GM21786 (cell line): Measurements from ENCODE around the gene GPR55.
A peak's percentile ranks its signal among the peaks of the same experiment; 100 is the strongest.

Experiments used
- ATAC-seq: cut with Tn5 transposase; IDR thresholded peaks from one replicate; pipeline ENCODE4 v1.9.1; 2021; ENCODE audit not compliant: unreplicated experiment

Gene GPR55

GRCh38 chr2:230868947-230869913 is 55.8 kb downstream of the GPR55 start:
- no peak for ATAC-seq

DNA sequence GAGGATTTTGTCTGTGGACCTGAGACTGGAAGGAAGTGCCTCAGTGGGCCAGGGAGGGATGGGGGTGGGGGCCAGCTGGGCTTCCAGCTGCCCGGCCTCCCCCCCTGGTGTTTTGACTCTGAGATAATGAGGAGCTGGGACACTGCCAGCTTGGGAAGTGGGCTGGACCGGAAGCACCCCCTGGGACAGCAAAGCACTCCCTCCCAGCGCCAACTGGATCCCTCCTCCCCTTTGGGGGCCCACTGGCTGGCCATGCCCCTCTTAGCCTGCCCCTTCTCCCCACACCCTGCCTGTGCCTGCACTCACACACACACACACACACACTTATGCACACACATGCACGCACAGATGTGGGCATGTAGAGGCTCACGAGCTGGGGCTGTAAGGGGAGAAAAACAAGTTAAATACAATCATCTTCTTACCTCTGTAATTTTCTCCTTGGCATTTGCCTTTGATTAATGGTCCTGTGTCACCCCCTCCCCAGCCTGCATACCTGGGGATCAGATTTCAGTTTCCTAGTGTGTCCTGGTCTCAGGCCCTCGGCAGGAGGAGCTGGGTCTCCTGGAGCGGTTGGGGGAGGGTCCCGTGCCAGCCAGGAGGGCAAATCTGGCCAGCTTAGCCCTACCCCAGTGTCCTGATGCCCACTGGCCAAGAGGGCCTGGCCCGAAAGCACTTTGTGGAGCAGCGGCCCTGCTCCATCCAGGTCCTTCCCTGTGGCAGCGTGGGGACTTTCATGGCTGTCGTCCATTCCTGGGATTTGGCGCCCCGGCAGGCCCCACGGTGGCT is 56.7 kb downstream of the GPR55 start:
- ATAC-seq: no peak

GRCh38 chr2:230866756-230867523 is 58.1 kb downstream of the GPR55 start:
- no peak for ATAC-seq

GRCh38 chr2:230865766-230866755 is 59.0 kb downstream of the GPR55 start:
- no peak for ATAC-seq

- no peak for ATAC-seq
Observed at GRCh38 chr2:230865307-230865765, 59.7 kb downstream of the GPR55 start.

GRCh38 chr2:230864605-230865306 is 60.3 kb downstream of the GPR55 start, which contains the start of gene ITM2C:
TSS of gene ITM2C (plus strand) at chr2:230864942. CDS start at chr2:230865026, 84 bp downstream.
- ATAC-seq: peak; percentile 54

GRCh38 chr2:230864122-230864604 is 60.9 kb downstream of the GPR55 start:
- no peak for ATAC-seq

- ATAC-seq: no peak
Observed at GRCh38 chr2:230863442-230864121, 61.5 kb downstream of the GPR55 start.

- no peak for ATAC-seq
Observed at GRCh38 chr2:230863031-230863430, 62.0 kb downstream of the GPR55 start.

DNA sequence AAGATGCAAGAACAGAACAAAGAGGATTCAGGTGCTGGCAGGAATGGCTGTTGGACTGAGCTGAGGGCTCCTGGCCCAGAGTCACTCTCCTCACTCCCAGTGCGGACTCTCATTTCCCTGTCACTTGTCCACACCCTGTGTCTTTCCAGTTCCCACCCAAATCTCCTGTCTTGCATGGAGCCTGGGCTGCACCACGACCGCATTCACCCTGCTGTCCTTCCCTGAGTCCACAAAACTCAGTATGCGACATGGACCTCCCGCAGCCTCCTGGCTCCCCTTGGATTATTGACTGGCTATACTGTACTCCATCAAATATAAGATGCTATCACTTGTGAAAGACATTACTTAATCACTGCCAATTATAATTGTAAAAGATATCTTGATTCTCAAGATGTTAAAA is 62.8 kb downstream of the GPR55 start:
- no peak for ATAC-seq

DNA sequence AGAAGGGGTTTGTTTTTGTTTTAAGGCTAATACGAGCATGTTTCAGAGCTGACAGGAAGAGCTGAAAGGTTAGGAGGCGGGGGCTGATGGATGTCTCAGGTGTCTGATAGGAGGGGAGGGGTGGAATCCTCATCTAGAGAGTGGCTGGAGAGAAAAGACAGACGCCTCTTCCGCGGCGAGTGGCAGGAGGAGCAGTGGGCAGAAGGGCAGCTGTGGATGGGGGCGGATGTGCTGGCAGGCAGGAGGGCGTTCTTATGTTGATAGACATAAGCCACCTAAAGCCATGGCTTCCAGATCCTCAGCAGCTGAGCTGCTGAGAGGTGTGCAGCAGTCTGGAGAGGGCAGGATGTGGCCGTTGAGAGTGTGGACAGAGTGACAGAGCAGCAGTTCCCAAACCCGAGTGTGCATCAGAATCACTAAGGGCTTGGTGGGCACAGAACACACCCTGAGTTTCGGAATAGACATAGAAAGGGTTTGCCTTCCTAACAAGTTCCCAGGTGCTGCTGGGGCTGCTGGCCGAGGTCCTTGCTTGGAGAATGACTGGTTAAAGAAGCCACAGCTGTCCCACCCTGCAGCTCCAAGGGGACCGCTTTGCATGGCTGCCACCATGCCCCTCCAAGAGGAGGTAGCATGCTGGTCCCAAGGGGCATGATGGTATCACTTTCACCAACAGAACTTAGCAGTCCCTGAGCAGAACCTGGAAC is 63.3 kb downstream of the GPR55 start:
- no peak for ATAC-seq
